ENCODE results near the gene ARL4A.

The ARL4A gene

GRCh38 chr7:12722636-12723605, 35.5 kb downstream of the ARL4A start:
- Histone ChIP-seq H3K27me3 (ENCODE audit: insufficient read depth, poor library complexity, severe bottlenecking) (no peaks in the 10 kb centered on the region), H3K4me1 (ENCODE audit: insufficient read depth, poor library complexity, severe bottlenecking) (peaks cover 22% of the 10 kb centered on the region), H3K4me3 (ENCODE audit: severe bottlenecking) (no peak overlapping the region), H3K27ac (ENCODE audit: poor library complexity, severe bottlenecking) (no peak overlapping the region), H3K9me3 (ENCODE audit: severe bottlenecking) (no peaks in the 10 kb centered on the region), H3K36me3 (ENCODE audit: low read depth) (no peaks in the 10 kb centered on the region)
- ATAC-seq (ENCODE audit: low read depth), result no peak
- DNase-seq (ENCODE audit: low spot score), result no peak
- TF ChIP-seq CTCF (IDR thresholded peaks at IDR 0.05; ENCODE audit: poor library complexity, severe bottlenecking), result no peak

- Histone ChIP-seq H3K4me3 (ENCODE audit: severe bottlenecking) (no peak overlapping the region), H3K4me1 (ENCODE audit: insufficient read depth, poor library complexity, severe bottlenecking) (no peaks in the 10 kb centered on the region), H3K36me3 (ENCODE audit: low read depth) (no peaks in the 10 kb centered on the region), H3K27ac (ENCODE audit: poor library complexity, severe bottlenecking) (no peak overlapping the region), H3K9me3 (ENCODE audit: severe bottlenecking) (no peaks in the 10 kb centered on the region), H3K27me3 (ENCODE audit: insufficient read depth, poor library complexity, severe bottlenecking) (no peaks in the 10 kb centered on the region)
- no peak for TF ChIP-seq CTCF (IDR thresholded peaks at IDR 0.05; ENCODE audit: poor library complexity, severe bottlenecking)
- ATAC-seq (ENCODE audit: low read depth) (no peak), DNase-seq (ENCODE audit: low spot score) (no peak)
Observed at GRCh38 chr7:12725575-12726316, 38.3 kb downstream of the ARL4A start.

- Histone ChIP-seq H3K4me1 (ENCODE audit: insufficient read depth, poor library complexity, severe bottlenecking) (peaks cover 10% of the 10 kb centered on the region), H3K4me3 (ENCODE audit: severe bottlenecking) (no peak overlapping the region), H3K9me3 (ENCODE audit: severe bottlenecking) (no peaks in the 10 kb centered on the region), H3K36me3 (ENCODE audit: low read depth) (no peaks in the 10 kb centered on the region), H3K27ac (ENCODE audit: poor library complexity, severe bottlenecking) (no peak overlapping the region), H3K27me3 (ENCODE audit: insufficient read depth, poor library complexity, severe bottlenecking) (no peaks in the 10 kb centered on the region)
- TF ChIP-seq CTCF (IDR thresholded peaks at IDR 0.05; ENCODE audit: poor library complexity, severe bottlenecking), result no peak
- DNase-seq (ENCODE audit: low spot score) (no peak), ATAC-seq (ENCODE audit: low read depth) (no peak)
Observed at GRCh38 chr7:12726908-12727307, 39.5 kb downstream of the ARL4A start.

- Histone ChIP-seq H3K36me3 (ENCODE audit: low read depth) (no peaks in the 10 kb centered on the region), H3K4me3 (ENCODE audit: severe bottlenecking) (no peak overlapping the region), H3K4me1 (ENCODE audit: insufficient read depth, poor library complexity, severe bottlenecking) (peaks cover 15% of the 10 kb centered on the region), H3K9me3 (ENCODE audit: severe bottlenecking) (no peaks in the 10 kb centered on the region), H3K27me3 (ENCODE audit: insufficient read depth, poor library complexity, severe bottlenecking) (no peaks in the 10 kb centered on the region), H3K27ac (ENCODE audit: poor library complexity, severe bottlenecking) (no peak overlapping the region)
- no peak for ATAC-seq (ENCODE audit: low read depth)
- no peak for TF ChIP-seq CTCF (IDR thresholded peaks at IDR 0.05; ENCODE audit: poor library complexity, severe bottlenecking)
- DNase-seq (ENCODE audit: low spot score), result no peak
Observed at GRCh38 chr7:12727455-12728191, 40.2 kb downstream of the ARL4A start.

All from RWPE2 (cell line).